GM18868 (cell line): Measurements from ENCODE around the gene NCOA5.
A peak's percentile ranks its signal among the peaks of the same experiment; 100 is the strongest.
"Not testable (repeated sequence)": the region's sequence is repeated elsewhere in the genome, so short reads cannot be mapped to it uniquely, and the experiment has no call there.

Experiments
- ATAC-seq: cut with Tn5 transposase; IDR thresholded peaks from one replicate; pipeline ENCODE4 v1.9.1; 2021; ENCODE audit warnings: mild to moderate bottlenecking, moderate library complexity; ENCODE audit not compliant: unreplicated experiment

NCOA5 gene

GRCh38 chr20:46093531-46093930 is 3.8 kb upstream of the NCOA5 start:
- no peak for ATAC-seq

GRCh38 chr20:46091622-46092535 is 2.1 kb upstream of the NCOA5 start:
- ATAC-seq: not testable (repeated sequence)

GRCh38 chr20:46089167-46089416 is 670 bp downstream of the NCOA5 start:
- peak; percentile 29 for ATAC-seq

GRCh38 chr20:46088409-46089166 is 1.2 kb downstream of the NCOA5 start:
- ATAC-seq: no peak

- no peak for ATAC-seq
Observed at GRCh38 chr20:46087161-46087560, 2.6 kb downstream of the NCOA5 start.

- ATAC-seq: no peak
Observed at GRCh38 chr20:46085179-46085851, 4.4 kb downstream of the NCOA5 start.

- ATAC-seq: no peak
Observed at GRCh38 chr20:46084805-46085178, 5.0 kb downstream of the NCOA5 start.

- ATAC-seq: no peak
Observed at GRCh38 chr20:46083531-46084061, 6.2 kb downstream of the NCOA5 start.

GRCh38 chr20:46083101-46083500 is 6.7 kb downstream of the NCOA5 start:
- ATAC-seq: no peak

- no peak for ATAC-seq
Observed at GRCh38 chr20:46081074-46081473, 8.7 kb downstream of the NCOA5 start.

GRCh38 chr20:46078954-46079353 is 10.8 kb downstream of the NCOA5 start:
- ATAC-seq: no peak

- no peak for ATAC-seq
Observed at GRCh38 chr20:46077642-46078305, 12.0 kb downstream of the NCOA5 start.

GRCh38 chr20:46076806-46077205 is 13.0 kb downstream of the NCOA5 start:
- no peak for ATAC-seq

GRCh38 chr20:46074006-46074405 is 15.8 kb downstream of the NCOA5 start:
- no peak for ATAC-seq

GRCh38 chr20:46073443-46073842 is 16.3 kb downstream of the NCOA5 start:
- ATAC-seq: no peak

- no peak for ATAC-seq
Observed at GRCh38 chr20:46073024-46073423, 16.7 kb downstream of the NCOA5 start.

- no peak for ATAC-seq
Observed at GRCh38 chr20:46071573-46071972, 18.2 kb downstream of the NCOA5 start.

- no peak for ATAC-seq
Observed at GRCh38 chr20:46070215-46070900, 19.4 kb downstream of the NCOA5 start.

- no peak for ATAC-seq
Observed at GRCh38 chr20:46065691-46066090, 24.1 kb downstream of the NCOA5 start.

- no peak for ATAC-seq
Observed at GRCh38 chr20:46065006-46065405, 24.8 kb downstream of the NCOA5 start.
